T-cell (primary cell): ENCODE measurements around the gene ZNF597. TPM values are rescaled to one million over a fixed set of nuclear protein-coding genes. Genes with fewer than 3 reads are reported as not detected.
A peak's percentile ranks its signal among the peaks of the same experiment; 100 is the strongest.
"Not testable (repeated sequence)": the region's sequence is repeated elsewhere in the genome, so short reads cannot be mapped to it uniquely, and the experiment has no call there.

ENCODE experiments used
- ATAC-seq, 4 experiments: fragments of 200-7000 bp in 3 of 4; fragments of 150-1000 bp in 1 of 4; cut with Tn5 transposase; replicated peaks in 1 of 4; 1 replicate in 3 of 4; 2 replicates in 1 of 4; pipeline ENCODE4 v1.10.0; 2021; ENCODE audit warnings: moderate library complexity in 3 of 4, mild to moderate bottlenecking in 2 of 4, moderate number of reproducible peaks in 1 of 4
- CTCF ChIA-PET, 2 donors: fragments of 300-600 bp; sonication (Branson Sonifier 250); formaldehyde crosslinking; loops; one replicate each; lab custom pipeline; 2022; ENCODE audit warnings: antibody characterized with exemption in 2 of 2; lab: Charles Lee
- POLR2A ChIA-PET, 2 donors: fragments of 300-600 bp; sonication (Branson Sonifier 250); formaldehyde crosslinking; loops; one replicate each; lab custom pipeline; 2022; ENCODE audit warnings: antibody characterized with exemption in 2 of 2; lab: Charles Lee
- DNase-seq, 35 experiments: peaks; one replicate each; pipeline versions ENCODE4 v3.0.0 to v3.0.0-alpha.2; 2013 to 2023
- H3K27ac ChIP-seq: one replicate; pipeline ENCODE4 v1.5.1; 2013; ENCODE audit warnings: low read length
- H3K27me3 ChIP-seq, 2 experiments: replicated peaks in 1 of 2; 1 replicate in 1 of 2; 2 replicates in 1 of 2; pipeline versions ENCODE4 v1.6.1 to v1.7.0; 2013; ENCODE audit warnings: low read length in 1 of 2, mixed read lengths in 1 of 2; ENCODE audit not compliant: control insufficient read depth in 2 of 2, insufficient read depth in 2 of 2; ENCODE audit errors: extremely low read depth in 1 of 2
- H3K36me3 ChIP-seq, 2 donors: 1 replicate in 1 of 2; 2 replicates in 1 of 2; pipeline versions ENCODE4 v1.6.1 to v1.7.0; 2013; ENCODE audit warnings: low read length in 1 of 2; ENCODE audit not compliant: control insufficient read depth in 2 of 2, insufficient read depth in 1 of 2; ENCODE audit errors: extremely low read depth in 1 of 2
- H3K4me1 ChIP-seq, 2 experiments: 1 replicate in 1 of 2; 2 replicates in 1 of 2; pipeline versions ENCODE4 v1.6.1 to v1.7.0; 2013; ENCODE audit warnings: low read length in 2 of 2, mixed read lengths in 1 of 2; ENCODE audit not compliant: insufficient read depth in 2 of 2, control insufficient read depth in 1 of 2; ENCODE audit errors: extremely low read depth in 1 of 2
- H3K4me3 ChIP-seq, 2 donors: 1 replicate in 1 of 2; 2 replicates in 1 of 2; pipeline versions ENCODE4 v1.5.1 to v1.7.0; 2013; ENCODE audit warnings: mild to moderate bottlenecking in 2 of 2, low read length in 1 of 2, moderate library complexity in 1 of 2; ENCODE audit not compliant: control insufficient read depth in 1 of 2; ENCODE audit errors: extremely low read depth in 1 of 2
- H3K9me3 ChIP-seq: 2 replicates; pipeline ENCODE4 v1.7.0; 2013
- H3K27ac Mint-ChIP-seq, 2 donors: one replicate each; pipeline ENCODE4 v1.8.0; 2020 to 2021; ENCODE audit warnings: mild to moderate bottlenecking in 2 of 2, mixed read lengths in 2 of 2
- H3K27me3 Mint-ChIP-seq, 2 donors: one replicate each; pipeline ENCODE4 v1.8.0; 2021 to 2022; ENCODE audit warnings: mixed read lengths in 2 of 2
- H3K36me3 Mint-ChIP-seq: one replicate; pipeline ENCODE4 v1.8.0; 2021; ENCODE audit warnings: mixed read lengths
- H3K4me1 Mint-ChIP-seq, 3 donors: one replicate each; pipeline ENCODE4 v1.8.0; 2020 to 2022; ENCODE audit warnings: mixed read lengths in 3 of 3, mild to moderate bottlenecking in 1 of 3
- H3K4me3 Mint-ChIP-seq, 3 donors: one replicate each; pipeline ENCODE4 v1.8.0; 2020 to 2022; ENCODE audit warnings: mild to moderate bottlenecking in 3 of 3, mixed read lengths in 3 of 3, moderate library complexity in 3 of 3
- H3K9me3 Mint-ChIP-seq, 3 donors: one replicate each; pipeline ENCODE4 v1.8.0; 2020 to 2022; ENCODE audit warnings: mixed read lengths in 3 of 3
- WGBS: methylation state at CpG from one replicate; pipeline ENCODE4 v1.1.5; 2013; ENCODE audit warnings: missing lambda C conversion rate; ENCODE audit not compliant: insufficient coverage; 5-methylcytosine and 5-hydroxymethylcytosine counted together
- total RNA-seq, 35 experiments: library from RNA in 6 of 35; stranded (reverse) in 6 of 35; fragments of 120-200 nt in 1 of 35; gene quantifications; one replicate each; pipeline versions ENCODE4 v1.2.1 to v1.2.4 and lab custom pipeline; 2013 to 2026

ZNF597 gene
- total RNA-seq, 5 donors from 2014 or later (not counting 1 experiment from before 2014, with no cell fraction given), result 2.2 to 4.8 (median 4.3) TPM

DNA sequence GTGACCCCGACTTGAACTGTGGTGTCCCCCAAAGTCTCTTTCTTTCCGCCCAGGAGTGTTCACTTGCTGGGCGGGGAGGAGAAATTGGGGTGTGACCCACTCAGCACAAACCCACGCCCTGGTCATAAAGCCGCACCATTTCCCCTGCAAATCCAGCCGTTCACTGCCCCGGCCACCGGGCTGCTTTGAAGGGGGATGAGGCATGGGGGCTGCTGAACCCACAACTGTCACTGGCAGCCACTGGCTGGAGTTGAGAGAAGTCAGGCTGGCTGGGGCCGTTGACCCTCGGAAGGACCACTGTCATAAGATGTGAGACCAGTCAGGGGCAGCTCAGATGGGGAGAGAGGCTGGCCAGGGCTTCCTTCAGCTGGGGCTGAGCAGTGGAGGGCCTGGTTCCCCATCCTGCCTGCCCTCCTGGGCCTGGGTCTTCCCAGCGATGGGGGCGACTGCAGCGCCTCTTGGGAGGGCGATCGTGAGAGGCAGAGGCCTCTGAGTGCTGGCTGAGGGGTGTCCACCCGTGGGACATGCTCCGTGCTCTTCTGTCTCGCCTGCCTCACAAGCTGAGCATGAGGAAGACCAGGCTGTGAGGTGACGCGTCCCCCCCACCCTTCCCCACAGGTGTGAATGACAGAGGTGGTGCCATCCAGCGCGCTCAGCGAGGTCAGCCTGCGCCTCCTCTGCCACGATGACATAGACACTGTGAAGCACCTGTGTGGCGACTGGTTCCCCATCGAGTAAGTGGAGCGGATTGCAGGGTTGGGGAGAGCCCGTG is 32.5 kb upstream of the ZNF597 start:
- no peak overlapping the region for H3K4me3 Mint-ChIP-seq
- Histone ChIP-seq H3K4me3 (no peak overlapping the region), H3K27ac (no peak overlapping the region), H3K36me3 (peaks cover 19 to 31% of the 10 kb centered on the region in 2 donors), H3K4me1 (peaks cover 0 to 12% of the 10 kb centered on the region in 2 experiments), H3K9me3 (no peaks in the 10 kb centered on the region), H3K27me3 (no peaks in the 10 kb centered on the region)
- H3K9me3 Mint-ChIP-seq, result no peaks in the 10 kb centered on the region
- ChIA-PET POLR2A (no interaction called here), CTCF (no interaction called here)
- no peak overlapping the region for H3K27ac Mint-ChIP-seq
- ATAC-seq (no peak), DNase-seq (no peak)
- H3K36me3 Mint-ChIP-seq, result peaks cover 25% of the 10 kb centered on the region
- peaks cover 20 to 21% (median 21%) of the 10 kb centered on the region in 3 donors for H3K4me1 Mint-ChIP-seq
- WGBS, result 94% methylated on average over 15 of the region's 29 CpGs
- H3K27me3 Mint-ChIP-seq, result no peaks in the 10 kb centered on the region

DNA sequence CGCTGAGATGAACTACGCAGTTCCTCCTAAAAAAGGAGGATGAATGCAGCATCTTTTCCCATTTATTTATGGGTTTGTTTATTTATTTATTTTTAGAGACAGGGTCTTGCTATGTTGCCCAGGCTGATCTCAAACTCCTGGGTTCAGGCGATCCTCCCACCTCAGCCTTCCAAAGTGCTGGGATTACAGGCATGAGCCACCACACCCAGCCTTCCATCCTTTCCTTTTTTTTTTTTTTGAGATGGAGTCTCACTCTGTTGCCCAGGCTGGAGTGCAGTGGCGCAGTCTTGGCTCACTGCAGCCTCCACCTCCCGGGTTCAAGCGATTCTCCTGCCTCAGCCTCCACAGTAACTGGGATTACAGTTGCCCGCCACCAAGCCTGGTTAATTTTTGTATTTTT is 31.6 kb upstream of the ZNF597 start:
- DNase-seq, H3K9me3 Mint-ChIP-seq, H3K27me3 Mint-ChIP-seq, H3K27ac Mint-ChIP-seq, H3K4me3 Mint-ChIP-seq, POLR2A ChIA-PET, H3K27me3 ChIP-seq, H3K27ac ChIP-seq, H3K9me3 ChIP-seq, ATAC-seq, H3K4me3 ChIP-seq, CTCF ChIA-PET: not testable (repeated sequence)
- no CpG with 5 or more reads among the region's 7 CpGs for whole genome bisulfite sequencing
- Mint-ChIP-seq H3K4me1 (peaks cover 22 to 24% (median 24%) of the 10 kb centered on the region in 3 donors), H3K36me3 (peaks cover 24% of the 10 kb centered on the region)
- H3K4me1 ChIP-seq, result peaks cover 0 to 17% of the 10 kb centered on the region in 2 experiments
- peaks cover 24% of the 10 kb centered on the region in 2 donors for H3K36me3 ChIP-seq

DNA sequence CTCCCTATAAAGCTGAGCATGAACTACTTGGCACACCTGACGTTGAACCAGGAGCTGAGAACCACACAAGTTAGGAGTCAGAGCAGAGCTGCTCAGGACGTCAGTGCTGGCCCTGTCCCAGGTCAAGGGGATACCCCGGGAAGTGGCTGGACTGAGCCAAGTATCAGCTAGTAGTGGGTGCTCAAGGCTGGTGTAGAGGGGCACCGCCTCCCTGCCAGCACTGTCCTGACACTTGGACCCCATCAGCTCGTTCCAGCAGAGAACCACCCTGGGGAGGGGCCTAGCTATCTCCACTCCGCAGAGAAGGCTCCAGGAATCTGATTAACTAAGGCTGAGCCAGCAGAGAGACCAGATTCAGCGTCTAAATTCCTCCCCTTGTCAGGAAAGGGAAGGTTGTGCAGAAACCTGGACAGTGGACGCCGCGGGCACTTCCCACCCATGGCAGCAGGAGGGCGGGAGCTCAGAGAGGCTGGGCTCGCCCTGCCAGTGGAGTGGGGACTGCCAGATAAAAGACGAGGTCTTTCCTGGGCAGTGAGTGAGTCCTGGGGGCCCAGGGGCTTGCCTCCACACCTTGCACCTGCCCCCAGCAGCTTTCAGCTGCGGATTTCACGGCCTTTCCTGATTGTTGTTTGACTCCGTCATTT is 31.0 kb upstream of the ZNF597 start:
- WGBS, result 95% methylated on average over 8 of the region's 16 CpGs
- Histone ChIP-seq H3K9me3 (no peaks in the 10 kb centered on the region), H3K4me1 (peaks cover 0 to 13% of the 10 kb centered on the region in 2 experiments), H3K27me3 (no peaks in the 10 kb centered on the region), H3K27ac (no peak overlapping the region), H3K36me3 (peaks cover 18 to 22% of the 10 kb centered on the region in 2 donors), H3K4me3 (no peak overlapping the region)
- no peak overlapping the region for H3K4me3 Mint-ChIP-seq
- no peaks in the 10 kb centered on the region for H3K9me3 Mint-ChIP-seq
- ChIA-PET CTCF (no interaction called here), POLR2A (no interaction called here)
- H3K4me1 Mint-ChIP-seq, result peaks cover 26 to 28% (median 27%) of the 10 kb centered on the region in 3 donors
- H3K27ac Mint-ChIP-seq, result no peak overlapping the region
- H3K27me3 Mint-ChIP-seq, result no peaks in the 10 kb centered on the region
- DNase-seq (no peak), ATAC-seq (no peak)
- H3K36me3 Mint-ChIP-seq, result peaks cover 19% of the 10 kb centered on the region

DNA sequence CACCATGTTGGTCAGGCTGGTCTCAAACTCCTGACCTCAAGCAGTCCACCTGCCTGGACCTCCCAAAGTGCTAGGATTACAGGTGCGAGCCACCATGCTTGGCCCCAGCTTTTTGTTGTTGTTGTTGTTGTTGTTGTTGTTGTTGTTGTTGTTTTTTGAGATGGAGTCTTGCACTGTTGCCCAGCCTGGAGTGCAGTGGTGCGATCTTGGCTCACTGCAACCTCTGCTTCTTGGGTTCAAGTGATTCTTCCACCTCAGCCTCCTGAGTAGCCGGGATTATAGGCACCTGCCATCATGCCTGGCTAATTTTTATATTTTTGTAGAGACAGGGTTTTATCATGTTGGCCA is 30.3 kb upstream of the ZNF597 start:
- H3K4me3 Mint-ChIP-seq, H3K27me3 ChIP-seq, H3K9me3 ChIP-seq, H3K27me3 Mint-ChIP-seq, H3K9me3 Mint-ChIP-seq, CTCF ChIA-PET, H3K4me3 ChIP-seq, H3K27ac Mint-ChIP-seq, POLR2A ChIA-PET, H3K27ac ChIP-seq, DNase-seq, ATAC-seq: not testable (repeated sequence)
- H3K36me3 Mint-ChIP-seq, result peaks cover 16% of the 10 kb centered on the region
- peaks cover 0 to 14% of the 10 kb centered on the region in 2 experiments for H3K4me1 ChIP-seq
- H3K36me3 ChIP-seq, result peaks cover 16 to 18% of the 10 kb centered on the region in 2 donors
- peaks cover 30 to 33% (median 30%) of the 10 kb centered on the region in 3 donors for H3K4me1 Mint-ChIP-seq
- no CpG with 5 or more reads among the region's 3 CpGs for WGBS

DNA sequence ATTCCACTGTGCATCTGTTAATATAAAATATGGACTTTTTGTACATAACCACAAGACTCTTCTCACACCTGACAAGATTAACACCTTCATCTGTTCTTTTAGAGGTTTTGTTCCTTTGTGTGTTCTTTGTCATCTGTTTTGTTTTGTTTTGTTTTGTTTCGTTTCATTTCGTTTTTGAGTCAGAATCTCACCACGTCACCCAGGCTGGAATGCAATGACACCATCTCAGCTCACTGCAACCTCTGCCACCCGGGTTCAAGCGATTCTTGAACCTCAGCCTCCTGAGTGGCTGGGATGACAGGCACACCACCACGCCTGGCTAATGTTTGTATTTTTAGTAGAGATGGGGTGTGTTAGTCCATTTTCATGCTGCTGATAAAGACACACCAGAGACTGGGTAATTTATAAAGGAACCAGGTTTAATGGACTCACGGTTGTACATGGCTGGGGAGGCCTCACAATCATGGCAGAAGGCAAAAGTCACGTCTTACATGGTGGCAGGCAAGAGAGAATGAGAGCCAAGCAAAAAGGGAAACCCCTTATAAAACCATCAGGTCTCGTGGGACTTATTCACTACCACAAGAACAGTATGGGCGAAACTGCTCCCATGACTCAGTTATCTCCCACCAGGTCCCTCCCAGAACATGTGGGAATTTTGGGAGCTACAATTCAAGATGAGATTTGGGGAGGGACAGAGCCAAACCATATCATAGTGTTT is 29.7 kb upstream of the ZNF597 start:
- H3K27me3 Mint-ChIP-seq, result no peaks in the 10 kb centered on the region
- Histone ChIP-seq H3K4me3 (no peak overlapping the region), H3K36me3 (peaks cover 16 to 21% of the 10 kb centered on the region in 2 donors), H3K4me1 (peaks cover 0 to 18% of the 10 kb centered on the region in 2 experiments), H3K27me3 (no peaks in the 10 kb centered on the region), H3K9me3 (no peaks in the 10 kb centered on the region), H3K27ac (no peak overlapping the region)
- no peak for ATAC-seq
- peaks cover 13% of the 10 kb centered on the region for H3K36me3 Mint-ChIP-seq
- H3K4me1 Mint-ChIP-seq, result peaks cover 35 to 37% (median 36%) of the 10 kb centered on the region in 3 donors
- 100% methylated on average over 1 of the region's 10 CpGs for WGBS
- POLR2A ChIA-PET, result no interaction called here
- H3K9me3 Mint-ChIP-seq, result no peaks in the 10 kb centered on the region
- CTCF ChIA-PET, result no interaction called here
- H3K4me3 Mint-ChIP-seq, result no peak overlapping the region
- no peak for DNase-seq
- peak overlapping the region; percentile 63 to 64 for H3K27ac Mint-ChIP-seq

DNA sequence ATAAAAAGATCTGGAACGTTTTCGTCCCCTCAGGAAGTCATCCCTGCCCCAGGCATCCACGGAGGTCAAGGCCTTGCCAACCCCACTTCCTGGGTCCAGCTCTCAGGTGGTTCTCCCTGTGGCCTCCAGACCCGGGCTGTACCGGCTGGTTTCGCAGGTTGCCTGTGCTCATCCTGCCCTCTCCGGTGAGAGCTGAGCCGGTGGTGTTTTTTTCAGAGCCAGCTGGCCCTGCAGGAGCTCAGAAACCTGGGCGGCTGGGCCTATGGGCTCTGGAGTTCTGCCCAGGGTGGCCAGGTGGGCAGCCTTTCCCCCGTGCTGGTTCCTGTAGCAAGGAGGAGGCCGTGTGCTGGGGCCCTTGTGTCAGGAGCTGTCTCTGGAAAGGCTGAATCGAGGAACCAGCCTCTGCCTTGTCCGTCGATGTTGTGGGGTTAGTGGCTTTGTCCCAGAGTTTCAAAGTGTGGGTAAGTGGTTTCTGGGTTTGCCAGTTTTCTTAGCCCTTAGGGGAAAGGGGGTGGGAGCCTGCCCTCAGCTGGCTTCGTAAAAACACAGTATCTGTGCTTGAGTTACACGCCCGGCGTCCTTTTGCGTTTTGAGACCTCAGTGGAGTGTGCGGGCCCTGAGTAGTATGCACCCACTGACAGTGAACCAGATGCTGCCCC is 28.3 kb upstream of the ZNF597 start:
- Histone ChIP-seq H3K4me3 (no peak overlapping the region), H3K27me3 (peaks cover 0 to 2% of the 10 kb centered on the region in 2 experiments), H3K9me3 (no peaks in the 10 kb centered on the region), H3K27ac (no peak overlapping the region), H3K36me3 (peaks cover 18 to 25% of the 10 kb centered on the region in 2 donors), H3K4me1 (peaks cover 0 to 28% of the 10 kb centered on the region in 2 experiments)
- POLR2A ChIA-PET, result no interaction called here
- no peak overlapping the region for H3K27ac Mint-ChIP-seq
- no peak overlapping the region for H3K4me3 Mint-ChIP-seq
- no peaks in the 10 kb centered on the region for H3K9me3 Mint-ChIP-seq
- H3K4me1 Mint-ChIP-seq, result peaks cover 49 to 51% (median 50%) of the 10 kb centered on the region in 3 donors
- CTCF ChIA-PET, result no interaction called here
- ATAC-seq, result no peak
- peaks cover 19% of the 10 kb centered on the region for H3K36me3 Mint-ChIP-seq
- 92% methylated on average over 20 of the region's 20 CpGs for WGBS
- H3K27me3 Mint-ChIP-seq, result no peaks in the 10 kb centered on the region
- DNase-seq, result no peak
